ENCODE data around the gene TRPC5OS.

The TRPC5OS gene

DNA sequence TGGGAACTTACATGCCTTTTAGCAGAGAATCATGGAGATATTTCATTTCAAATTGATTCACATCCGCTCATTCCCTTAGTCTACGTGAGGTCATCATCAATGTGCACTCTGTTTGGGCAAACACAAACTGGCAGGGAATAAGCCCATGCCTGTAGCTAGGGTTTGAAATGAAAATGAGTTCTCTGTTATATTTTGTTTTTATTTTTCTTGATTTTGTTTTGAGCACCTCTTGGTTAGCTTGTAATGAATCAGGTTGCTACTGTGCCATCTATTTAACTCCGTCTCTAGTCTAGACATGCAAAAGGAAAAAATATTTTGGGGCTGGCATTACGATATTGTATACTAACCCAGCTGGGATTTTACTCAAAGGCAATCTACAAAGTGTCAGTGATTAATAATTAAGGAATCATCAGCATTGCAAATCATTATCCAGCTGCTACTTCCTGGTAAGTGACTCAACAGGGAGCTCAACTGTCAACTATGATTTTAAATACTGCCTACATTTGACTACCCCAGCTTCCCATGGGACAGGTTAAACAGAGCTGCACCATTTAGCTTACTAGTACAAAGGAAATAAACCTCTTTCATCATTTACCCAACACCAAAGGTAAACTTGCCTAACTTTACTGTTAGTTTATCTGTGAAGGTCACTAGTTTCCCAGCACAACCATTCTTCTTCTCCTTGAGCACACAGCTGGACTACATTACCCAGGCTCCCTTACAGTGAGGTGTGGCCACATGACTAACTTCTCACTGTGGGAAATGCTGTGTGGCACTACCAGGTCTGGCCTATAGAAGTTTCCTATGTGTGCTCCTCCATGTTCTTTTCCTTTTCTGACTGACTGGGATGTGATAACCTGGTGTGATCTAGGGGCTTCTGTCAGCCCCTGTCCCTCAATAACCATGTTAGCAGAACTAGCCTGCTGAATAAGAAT is 21.2 kb upstream of the TRPC5OS start:
- no peak overlapping the region for H3K14ac ChIP-seq (ENCODE audit: low read length)
- no peak overlapping the region for H3K9ac ChIP-seq (ENCODE audit: low read length)
- no peak overlapping the region for H3K27ac ChIP-seq (ENCODE audit: low read depth, low read length)
- no peak overlapping the region for H3K4me2 ChIP-seq (ENCODE audit: low read length)
- H3K79me1 ChIP-seq (ENCODE audit: low read length), result no peaks in the 10 kb centered on the region
- H2AFZ ChIP-seq (ENCODE audit: insufficient read depth, low read length, poor library complexity), result no peak overlapping the region
- H4K12ac ChIP-seq (ENCODE audit: low read depth, low read length), result no peak overlapping the region
- no peak overlapping the region for H3K18ac ChIP-seq (ENCODE audit: low read length)
- no peak overlapping the region for H3K4ac ChIP-seq (ENCODE audit: low read depth, low read length)
- no peak overlapping the region for H2BK120ac ChIP-seq (ENCODE audit: insufficient read depth, low read length, poor library complexity)
- H3K4me3 ChIP-seq (ENCODE audit: low read depth, low read length), result no peak overlapping the region
- no CpG with 5 or more reads among the region's 4 CpGs for WGBS (ENCODE audit: extremely low coverage, insufficient coverage, insufficient read length)
- no peak overlapping the region for H2BK12ac ChIP-seq (ENCODE audit: low read length)
- H3K23ac ChIP-seq (ENCODE audit: low read length), result no peak overlapping the region
- H3K79me2 ChIP-seq (ENCODE audit: control insufficient read depth, insufficient read depth, low read length, poor library complexity), result no peaks in the 10 kb centered on the region
- no peaks in the 10 kb centered on the region for H3K36me3 ChIP-seq (ENCODE audit: control insufficient read depth in 1 of 2, insufficient read depth in 2 of 2, low read length in 2 of 2)
- no peaks in the 10 kb centered on the region for H3K27me3 ChIP-seq (ENCODE audit: insufficient read depth, low read length)
- no peak overlapping the region for H4K8ac ChIP-seq (ENCODE audit: low read depth, low read length)
- no peaks in the 10 kb centered on the region for H3K4me1 ChIP-seq (ENCODE audit: control insufficient read depth in 1 of 2, insufficient read depth in 2 of 2, low read length in 2 of 2)
- DNase-seq, result no peak
- no peak overlapping the region for H2BK5ac ChIP-seq (ENCODE audit: low read depth, low read length, poor library complexity)
- no peak overlapping the region for H2AK5ac ChIP-seq (ENCODE audit: low read length)
- H3K9me3 ChIP-seq (ENCODE audit: insufficient read depth, low read depth, low read length), result no peaks in the 10 kb centered on the region
- no peak overlapping the region for H4K91ac ChIP-seq (ENCODE audit: low read depth, low read length)

DNA sequence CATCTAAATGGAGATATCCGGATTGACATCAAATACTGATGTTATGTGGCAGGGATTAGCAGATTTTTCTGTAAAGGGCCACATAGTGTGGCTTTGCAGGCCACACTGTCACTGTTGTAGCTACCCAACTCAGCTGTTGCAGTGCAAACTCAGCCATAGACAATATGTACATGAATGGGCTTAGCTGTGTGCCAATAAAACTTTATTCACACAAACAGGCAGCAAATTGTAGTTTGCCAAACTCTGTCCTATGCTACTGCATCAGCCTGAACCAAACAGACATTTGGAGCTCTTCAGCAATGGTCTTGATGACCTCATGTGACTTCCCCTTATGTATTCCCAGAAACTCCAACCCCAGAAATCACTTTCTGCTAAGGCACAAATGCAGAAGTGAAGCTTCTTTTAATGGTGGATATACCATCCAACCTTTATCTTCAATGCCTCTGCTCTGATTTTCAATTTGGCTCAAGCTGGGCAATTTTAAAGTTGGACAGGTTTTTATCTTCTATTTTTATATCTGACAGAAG is 18.4 kb upstream of the TRPC5OS start:
- no peak overlapping the region for H3K27ac ChIP-seq (ENCODE audit: low read depth, low read length)
- H3K9ac ChIP-seq (ENCODE audit: low read length), result no peak overlapping the region
- WGBS (ENCODE audit: extremely low coverage, insufficient coverage, insufficient read length), result no CpG with 5 or more reads among the region's 1 CpG
- no peak overlapping the region for H4K8ac ChIP-seq (ENCODE audit: low read depth, low read length)
- H2BK120ac ChIP-seq (ENCODE audit: insufficient read depth, low read length, poor library complexity), result no peak overlapping the region
- H3K4ac ChIP-seq (ENCODE audit: low read depth, low read length), result no peak overlapping the region
- no peaks in the 10 kb centered on the region for H3K9me3 ChIP-seq (ENCODE audit: insufficient read depth, low read depth, low read length)
- no peaks in the 10 kb centered on the region for H3K27me3 ChIP-seq (ENCODE audit: insufficient read depth, low read length)
- H2BK12ac ChIP-seq (ENCODE audit: low read length), result no peak overlapping the region
- H3K4me2 ChIP-seq (ENCODE audit: low read length), result no peak overlapping the region
- no peaks in the 10 kb centered on the region for H3K4me1 ChIP-seq (ENCODE audit: control insufficient read depth in 1 of 2, insufficient read depth in 2 of 2, low read length in 2 of 2)
- no peaks in the 10 kb centered on the region for H3K36me3 ChIP-seq (ENCODE audit: control insufficient read depth in 1 of 2, insufficient read depth in 2 of 2, low read length in 2 of 2)
- H2BK5ac ChIP-seq (ENCODE audit: low read depth, low read length, poor library complexity), result no peak overlapping the region
- H2AFZ ChIP-seq (ENCODE audit: insufficient read depth, low read length, poor library complexity), result no peak overlapping the region
- no peak overlapping the region for H3K18ac ChIP-seq (ENCODE audit: low read length)
- no peaks in the 10 kb centered on the region for H3K79me1 ChIP-seq (ENCODE audit: low read length)
- no peak overlapping the region for H4K12ac ChIP-seq (ENCODE audit: low read depth, low read length)
- H4K91ac ChIP-seq (ENCODE audit: low read depth, low read length), result no peak overlapping the region
- no peak overlapping the region for H3K4me3 ChIP-seq (ENCODE audit: low read depth, low read length)
- no peak overlapping the region for H3K14ac ChIP-seq (ENCODE audit: low read length)
- H3K23ac ChIP-seq (ENCODE audit: low read length), result no peak overlapping the region
- H3K79me2 ChIP-seq (ENCODE audit: control insufficient read depth, insufficient read depth, low read length, poor library complexity), result no peaks in the 10 kb centered on the region
- no peak overlapping the region for H2AK5ac ChIP-seq (ENCODE audit: low read length)
- no peak for DNase-seq

DNA sequence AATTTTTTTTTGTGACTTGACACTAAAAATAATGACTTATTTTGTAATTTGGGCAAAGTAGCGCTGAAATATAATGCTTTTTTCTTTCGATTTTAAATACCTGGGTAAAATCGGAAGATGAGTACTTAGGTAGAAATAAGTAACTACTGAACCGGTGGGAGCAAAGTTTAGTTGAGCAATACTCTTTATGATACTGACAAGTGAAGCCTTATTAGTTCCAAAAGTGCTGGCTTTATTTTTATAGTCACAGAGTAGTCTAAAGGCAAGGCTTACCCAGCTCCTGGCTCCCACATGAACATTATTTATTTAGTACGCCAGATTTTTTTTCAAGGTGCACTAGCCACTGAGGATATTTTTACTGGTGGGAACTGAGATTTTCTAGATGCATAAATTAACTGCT is 14.4 kb upstream of the TRPC5OS start:
- Histone ChIP-seq H3K14ac (ENCODE audit: low read length) (no peak overlapping the region), H2AFZ (ENCODE audit: insufficient read depth, low read length, poor library complexity) (no peak overlapping the region), H2BK12ac (ENCODE audit: low read length) (no peak overlapping the region), H3K27me3 (ENCODE audit: insufficient read depth, low read length) (no peaks in the 10 kb centered on the region), H3K4me1 (ENCODE audit: control insufficient read depth in 1 of 2, insufficient read depth in 2 of 2, low read length in 2 of 2) (no peaks in the 10 kb centered on the region), H3K36me3 (ENCODE audit: control insufficient read depth in 1 of 2, insufficient read depth in 2 of 2, low read length in 2 of 2) (no peaks in the 10 kb centered on the region), H3K18ac (ENCODE audit: low read length) (no peak overlapping the region), H3K27ac (ENCODE audit: low read depth, low read length) (no peak overlapping the region), H3K23ac (ENCODE audit: low read length) (no peak overlapping the region), H2AK5ac (ENCODE audit: low read length) (no peak overlapping the region), H4K91ac (ENCODE audit: low read depth, low read length) (no peak overlapping the region), H4K8ac (ENCODE audit: low read depth, low read length) (no peak overlapping the region), H2BK120ac (ENCODE audit: insufficient read depth, low read length, poor library complexity) (no peak overlapping the region), H3K4ac (ENCODE audit: low read depth, low read length) (no peak overlapping the region), H4K12ac (ENCODE audit: low read depth, low read length) (no peak overlapping the region), H3K4me2 (ENCODE audit: low read length) (no peak overlapping the region), H3K79me2 (ENCODE audit: control insufficient read depth, insufficient read depth, low read length, poor library complexity) (no peaks in the 10 kb centered on the region), H3K79me1 (ENCODE audit: low read length) (no peaks in the 10 kb centered on the region), H3K9ac (ENCODE audit: low read length) (no peak overlapping the region), H3K9me3 (ENCODE audit: insufficient read depth, low read depth, low read length) (no peaks in the 10 kb centered on the region), H2BK5ac (ENCODE audit: low read depth, low read length, poor library complexity) (no peak overlapping the region), H3K4me3 (ENCODE audit: low read depth, low read length) (no peak overlapping the region)
- WGBS (ENCODE audit: extremely low coverage, insufficient coverage, insufficient read length), result no CpG with 5 or more reads among the region's 5 CpGs
- DNase-seq, result no peak

DNA sequence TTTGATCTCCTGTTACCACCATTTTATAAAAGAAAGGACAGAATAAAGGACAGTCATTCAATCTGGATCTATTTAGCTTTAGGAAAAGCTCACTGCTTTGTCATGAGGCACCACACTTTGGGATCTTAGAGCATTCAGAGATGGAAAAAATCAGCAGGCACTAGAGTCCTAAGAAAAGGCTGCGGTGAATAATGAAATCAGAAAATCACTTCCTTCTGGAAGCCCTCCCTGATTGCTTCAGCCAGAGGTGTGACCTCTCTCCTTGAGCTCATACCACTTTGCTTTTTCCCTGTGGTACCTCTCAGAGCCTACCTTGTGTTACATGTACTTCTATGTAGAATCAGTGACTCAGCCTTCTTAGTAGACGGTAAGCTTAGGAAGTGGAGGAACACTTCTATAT is 8.7 kb upstream of the TRPC5OS start:
- Histone ChIP-seq H3K9me3 (ENCODE audit: insufficient read depth, low read depth, low read length) (no peaks in the 10 kb centered on the region), H3K9ac (ENCODE audit: low read length) (no peak overlapping the region), H4K8ac (ENCODE audit: low read depth, low read length) (no peak overlapping the region), H3K27me3 (ENCODE audit: insufficient read depth, low read length) (no peaks in the 10 kb centered on the region), H3K18ac (ENCODE audit: low read length) (no peak overlapping the region), H3K23ac (ENCODE audit: low read length) (no peak overlapping the region), H2AK5ac (ENCODE audit: low read length) (no peak overlapping the region), H3K4me1 (ENCODE audit: control insufficient read depth in 1 of 2, insufficient read depth in 2 of 2, low read length in 2 of 2) (no peaks in the 10 kb centered on the region), H3K27ac (ENCODE audit: low read depth, low read length) (no peak overlapping the region), H4K12ac (ENCODE audit: low read depth, low read length) (no peak overlapping the region), H4K91ac (ENCODE audit: low read depth, low read length) (no peak overlapping the region), H2BK120ac (ENCODE audit: insufficient read depth, low read length, poor library complexity) (no peak overlapping the region), H3K4ac (ENCODE audit: low read depth, low read length) (no peak overlapping the region), H3K79me2 (ENCODE audit: control insufficient read depth, insufficient read depth, low read length, poor library complexity) (no peaks in the 10 kb centered on the region), H2BK5ac (ENCODE audit: low read depth, low read length, poor library complexity) (no peak overlapping the region), H3K79me1 (ENCODE audit: low read length) (no peaks in the 10 kb centered on the region), H2AFZ (ENCODE audit: insufficient read depth, low read length, poor library complexity) (no peak overlapping the region), H3K4me2 (ENCODE audit: low read length) (no peak overlapping the region), H3K36me3 (ENCODE audit: control insufficient read depth in 1 of 2, insufficient read depth in 2 of 2, low read length in 2 of 2) (no peaks in the 10 kb centered on the region), H2BK12ac (ENCODE audit: low read length) (no peak overlapping the region), H3K4me3 (ENCODE audit: low read depth, low read length) (no peak overlapping the region), H3K14ac (ENCODE audit: low read length) (no peak overlapping the region)
- no peak for DNase-seq
- WGBS (ENCODE audit: extremely low coverage, insufficient coverage, insufficient read length), result no CpG with 5 or more reads among the region's 2 CpGs
